Keratinocyte (primary cell): ENCODE data around the gene ACO2. TPM values are rescaled to one million over a fixed set of nuclear protein-coding genes. Genes with fewer than 3 reads are reported as not detected.

Source experiments
- DNase-seq: peaks from one replicate; pipeline ENCODE4 v3.0.0-alpha.2; 2011; ENCODE audit warnings: low read depth, missing footprints, low spot score
- FAIRE-seq: peaks from 2 replicates; lab custom pipeline; 2011; peaks lifted over from hg19 to GRCh38; lab: Jason Lieb, UNC
- H2AFZ ChIP-seq: 2 replicates; pipeline ENCODE4 v1.6.0; 2012; ENCODE audit warnings: low read length, control low read depth, inconsistent platforms; ENCODE audit not compliant: control insufficient read depth
- H3K27ac ChIP-seq: 2 replicates; pipeline ENCODE4 v1.5.1; 2011; ENCODE audit warnings: low read length; ENCODE audit not compliant: control insufficient read depth, insufficient read depth
- H3K27me3 ChIP-seq: 3 replicates; pipeline ENCODE4 v1.6.0; 2011; ENCODE audit warnings: low read length; ENCODE audit not compliant: control insufficient read depth, insufficient read depth; ENCODE audit errors: extremely low read depth
- H3K36me3 ChIP-seq, 2 experiments: 2 replicates in 1 of 2; 3 replicates in 1 of 2; pipeline ENCODE4 v1.5.1; 2011; ENCODE audit warnings: low read length in 2 of 2, mild to moderate bottlenecking in 1 of 2; ENCODE audit not compliant: control insufficient read depth in 2 of 2, insufficient read depth in 2 of 2; ENCODE audit errors: extremely low read depth in 1 of 2
- H3K4me1 ChIP-seq: 3 replicates; pipeline ENCODE4 v1.5.1; 2011; ENCODE audit warnings: low read length; ENCODE audit not compliant: control insufficient read depth, insufficient read depth; ENCODE audit errors: extremely low read depth
- H3K4me2 ChIP-seq: 3 replicates; pipeline ENCODE4 v1.6.0; 2011; ENCODE audit warnings: low read depth, low read length; ENCODE audit not compliant: control insufficient read depth, insufficient read depth; ENCODE audit errors: extremely low read depth
- H3K4me3 ChIP-seq, 3 experiments: fragments of 200-600 bp in 1 of 3; sonication (generic) in 1 of 3; 2 replicates in 2 of 3; 3 replicates in 1 of 3; pipeline ENCODE4 v1.5.1; 2011 to 2016; ENCODE audit warnings: low read length in 3 of 3, mild to moderate bottlenecking in 3 of 3, control low read depth in 2 of 3, inconsistent platforms in 1 of 3, low read depth in 1 of 3, mixed read lengths in 1 of 3, mixed run types in 1 of 3, moderate library complexity in 1 of 3; ENCODE audit not compliant: control insufficient read depth in 2 of 3, insufficient read depth in 2 of 3; ENCODE audit errors: extremely low read depth in 1 of 3
- H3K79me2 ChIP-seq: 2 replicates; pipeline ENCODE4 v1.6.0; 2012; ENCODE audit warnings: low read length; ENCODE audit not compliant: control insufficient read depth, insufficient read depth
- H3K9ac ChIP-seq: 3 replicates; pipeline ENCODE4 v1.6.0; 2011; ENCODE audit warnings: low read length; ENCODE audit not compliant: control insufficient read depth, insufficient read depth; ENCODE audit errors: extremely low read depth
- H3K9me1 ChIP-seq: 3 replicates; pipeline ENCODE4 v1.6.0; 2011; ENCODE audit warnings: low read length; ENCODE audit not compliant: control insufficient read depth, insufficient read depth; ENCODE audit errors: extremely low read depth
- H3K9me3 ChIP-seq: 2 replicates; pipeline ENCODE4 v1.5.1; 2012; ENCODE audit warnings: low read depth, low read length; ENCODE audit not compliant: control insufficient read depth
- H4K20me1 ChIP-seq: 3 replicates; pipeline ENCODE4 v1.6.0; 2011; ENCODE audit warnings: low read length; ENCODE audit not compliant: control insufficient read depth, insufficient read depth; ENCODE audit errors: extremely low read depth
- CTCF ChIP-seq, 3 experiments: IDR thresholded peaks in 1 of 3; conservative IDR thresholded peaks in 1 of 3; optimal IDR thresholded peaks in 1 of 3; 2 replicates in 2 of 3; 3 replicates in 1 of 3; pipeline versions ENCODE3 to v1.5.1; 2011; ENCODE audit warnings: low read length in 3 of 3, mild to moderate bottlenecking in 3 of 3, moderate library complexity in 2 of 3, control low read depth in 1 of 3, inconsistent platforms in 1 of 3; ENCODE audit not compliant: insufficient read depth in 2 of 3; ENCODE audit errors: extremely low read depth in 1 of 3
- EZH2 ChIP-seq: IDR thresholded peaks from one replicate; pipeline ENCODE4 v1.6.1; 2012; ENCODE audit warnings: inconsistent platforms, mild to moderate bottlenecking, low read length, moderate library complexity
- dilution Hi-C: fragments of 300-500 bp; cut with MboI; formaldehyde crosslinking; loops from one replicate; pipeline ENCODE4 v1.7.0; 2020; ENCODE audit warnings: low sequenced_read_pairs; ENCODE audit not compliant: extremely low pct_ligation_motif_present
- polyA plus RNA-seq, 5 experiments: library from polyadenylated mRNA; depleted of rRNA in 3 of 5; stranded (reverse) in 3 of 5; stranded (forward) in 1 of 5; unstranded in 1 of 5; fragments of >200 nt; gene quantifications; 1 replicate in 1 of 5; 2 replicates in 3 of 5; 3 replicates in 1 of 5; pipeline versions ENCODE4 v1.2.1 to v1.2.3, GENCODE V29; 2011 to 2012; ENCODE audit warnings: missing spikeins in 2 of 5, low read depth in 1 of 5, low replicate concordance in 1 of 5

ACO2 gene
- polyA plus RNA-seq, 1 donor (not counting 4 experiments of a cell fraction or from before 2014, with no cell fraction given), result 37.2 TPM

- FAIRE-seq, result no peak
- dilution Hi-C loops, result no loop called here
- peaks cover 17% of the 10 kb centered on the region for H3K79me2 ChIP-seq
Observed at GRCh38 chr22:41461901-41462300, 7.0 kb upstream of the ACO2 start.

GRCh38 chr22:41469218-41469851 lies 418 bp downstream of the ACO2 start:
- peaks cover 83% of the 10 kb centered on the region for H3K79me2 ChIP-seq

More at GRCh38 chr22:41461901-41462300, 7.0 kb upstream of the ACO2 start:
- Histone ChIP-seq H3K9ac (no peak overlapping the region), H3K36me3 (peaks cover 32 to 43% of the 10 kb centered on the region in 2 experiments), H3K4me3 (no peak overlapping the region), H3K27ac (no peak overlapping the region), H4K20me1 (no peaks in the 10 kb centered on the region), H2AFZ (no peak overlapping the region), H3K9me3 (no peaks in the 10 kb centered on the region), H3K27me3 (no peaks in the 10 kb centered on the region), H3K4me1 (no peaks in the 10 kb centered on the region), H3K9me1 (no peaks in the 10 kb centered on the region), H3K4me2 (no peak overlapping the region)
- no peak for TF ChIP-seq CTCF (optimal IDR thresholded peaks at IDR 0.05 in 1 of 3, IDR thresholded peaks at IDR 0.05 in 1 of 3, conservative IDR thresholded peaks at IDR 0.05 in 1 of 3; ENCODE audit: extremely low read depth in 1 of 3, insufficient read depth in 2 of 3, low read length in 3 of 3)
- no peak for TF ChIP-seq EZH2
- no peak for DNase-seq

More at GRCh38 chr22:41469218-41469851, 418 bp downstream of the ACO2 start:
- H3K9me3 ChIP-seq, result no peaks in the 10 kb centered on the region
- TF ChIP-seq EZH2 (no peak), CTCF (optimal IDR thresholded peaks at IDR 0.05 in 1 of 3, IDR thresholded peaks at IDR 0.05 in 1 of 3, conservative IDR thresholded peaks at IDR 0.05 in 1 of 3; ENCODE audit: extremely low read depth in 1 of 3, insufficient read depth in 2 of 3, low read length in 3 of 3) (peak in 1 of 3 experiments; percentile 24)
- peaks cover 23 to 27% of the 10 kb centered on the region in 2 experiments for H3K36me3 ChIP-seq
- FAIRE-seq (no peak), DNase-seq (no peak)
- H3K27me3 ChIP-seq, result no peaks in the 10 kb centered on the region
- H3K9me1 ChIP-seq, result no peaks in the 10 kb centered on the region
- dilution Hi-C loops, result no loop called here
- H3K4me2 ChIP-seq, result peak overlapping the region; percentile 92
- peak overlapping the region; percentile 83 for H2AFZ ChIP-seq
- peak overlapping the region; percentile 98 for H3K9ac ChIP-seq
- no peaks in the 10 kb centered on the region for H4K20me1 ChIP-seq
- H3K27ac ChIP-seq, result peak overlapping the region; percentile 100
- H3K4me1 ChIP-seq, result peaks cover 19% of the 10 kb centered on the region
- H3K4me3 ChIP-seq, result peak overlapping the region; percentile 89 to 98 (median 94)
